Erythroblast (primary cell): ENCODE data around the gene SUPT7L.

Experiments used
- GATA1 ChIP-seq: IDR thresholded peaks from 2 replicates; pipeline ENCODE4 v1.6.1; 2011; ENCODE audit warnings: low read depth, mild to moderate bottlenecking, control low read depth, low read length, moderate library complexity
- POLR2A ChIP-seq: IDR thresholded peaks from 2 replicates; pipeline ENCODE4 v1.6.1; 2011; ENCODE audit warnings: mild to moderate bottlenecking, low read length

DNA sequence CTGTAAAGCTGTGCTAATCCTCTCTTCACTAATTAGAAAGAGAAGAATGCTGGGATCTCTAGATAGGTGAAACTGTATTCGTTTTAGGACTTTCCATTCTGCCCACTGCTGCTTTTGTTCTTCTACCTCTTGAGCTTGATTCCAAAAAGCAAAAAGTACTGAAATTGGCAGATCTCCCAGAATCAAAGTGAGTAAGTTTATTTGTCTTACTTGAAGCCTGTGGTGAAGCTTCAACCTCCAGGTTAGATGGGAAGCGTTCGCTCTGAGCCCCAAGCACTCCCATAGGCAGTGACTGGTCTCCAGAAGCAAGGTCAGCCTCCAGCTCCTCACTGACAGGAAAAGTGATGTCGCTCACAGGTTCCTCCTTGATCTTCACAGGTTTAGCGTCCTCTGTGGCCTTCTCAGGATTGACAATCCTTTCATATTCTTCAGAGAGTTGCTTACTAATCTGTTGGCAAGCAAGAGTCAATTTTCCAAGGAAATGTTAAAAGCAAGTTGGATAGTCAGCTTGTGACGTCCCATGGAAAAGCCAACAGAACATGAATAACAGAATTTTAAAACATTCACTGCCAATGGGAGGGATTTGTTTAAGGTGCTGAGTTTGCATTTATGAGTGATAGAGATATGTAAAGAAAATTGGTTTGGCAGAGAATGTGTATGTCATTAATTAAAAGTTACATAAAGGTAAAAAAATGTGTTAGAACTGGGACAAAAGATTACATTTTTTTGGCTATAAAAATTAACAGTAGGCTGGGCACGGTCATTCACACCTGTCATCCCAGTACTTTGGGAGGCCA lies 8.1 kb downstream of the SUPT7L start:
- TF ChIP-seq POLR2A (no peak), GATA1 (no peak)
